ENCODE measurements around the gene PTPRD.

GRCh38 chr9:8890695-8891094 lies 1722.1 kb downstream of the PTPRD start:
- TF ChIP-seq POLR2A (IDR thresholded peaks at IDR 0.05; ENCODE audit: low read depth, low read length) (no peak), TAF1 (IDR thresholded peaks at IDR 0.05; ENCODE audit: borderline replicate concordance, low read depth, low read length) (no peak), POLR2AphosphoS5 (IDR thresholded peaks at IDR 0.05; ENCODE audit: low read depth, low read length) (no peak)

Measured in GM12892 (cell line).